Measurements from ENCODE around the gene MYRF. TPM values are rescaled to one million over a fixed set of nuclear protein-coding genes. Genes with fewer than 3 reads are reported as not detected.

The MYRF gene
- total RNA-seq, 2 donors from 2014 or later = 7.0 to 13.1 TPM

DNA sequence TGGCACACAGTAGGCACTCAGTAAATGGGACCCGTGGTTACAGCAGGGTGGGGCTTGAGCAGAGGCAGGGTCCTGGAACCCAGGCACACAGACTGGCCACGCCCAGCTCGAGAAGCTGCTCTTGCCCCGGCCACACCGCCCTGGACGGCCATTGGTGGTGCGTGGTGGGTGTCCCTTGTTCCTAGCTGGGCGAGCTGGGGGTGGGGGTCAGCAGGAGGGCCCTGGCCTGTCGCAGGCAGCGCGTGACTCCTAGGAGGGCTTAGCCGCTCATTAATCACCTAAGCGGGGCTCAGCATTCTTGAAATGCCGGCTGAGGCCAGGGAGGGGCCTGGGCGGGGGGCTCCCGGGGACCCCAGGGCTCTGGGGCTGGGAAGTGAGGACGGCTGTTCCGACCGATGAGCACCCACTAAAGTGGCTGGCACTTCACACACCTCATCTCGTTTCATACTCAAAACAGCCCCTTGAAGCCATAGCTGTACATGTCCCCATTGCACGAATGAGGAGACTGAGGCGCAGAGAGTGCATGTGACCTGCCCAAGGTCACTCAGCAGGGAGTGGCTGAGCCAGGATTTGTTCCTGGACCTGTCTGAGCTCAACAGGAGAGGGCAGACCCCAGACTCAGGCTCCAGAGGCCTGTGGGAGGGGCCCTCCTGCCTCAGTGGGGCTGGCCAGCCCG is 11.6 kb downstream of the MYRF start:
- Histone ChIP-seq H3K27ac (no peak overlapping the region), H3K4me3 (no peak overlapping the region), H3K27me3 (no peaks in the 10 kb centered on the region), H3K9me3 (no peaks in the 10 kb centered on the region), H3K4me1 (no peaks in the 10 kb centered on the region), H3K36me3 (no peaks in the 10 kb centered on the region)
- TF ChIP-seq, protein P1, sequence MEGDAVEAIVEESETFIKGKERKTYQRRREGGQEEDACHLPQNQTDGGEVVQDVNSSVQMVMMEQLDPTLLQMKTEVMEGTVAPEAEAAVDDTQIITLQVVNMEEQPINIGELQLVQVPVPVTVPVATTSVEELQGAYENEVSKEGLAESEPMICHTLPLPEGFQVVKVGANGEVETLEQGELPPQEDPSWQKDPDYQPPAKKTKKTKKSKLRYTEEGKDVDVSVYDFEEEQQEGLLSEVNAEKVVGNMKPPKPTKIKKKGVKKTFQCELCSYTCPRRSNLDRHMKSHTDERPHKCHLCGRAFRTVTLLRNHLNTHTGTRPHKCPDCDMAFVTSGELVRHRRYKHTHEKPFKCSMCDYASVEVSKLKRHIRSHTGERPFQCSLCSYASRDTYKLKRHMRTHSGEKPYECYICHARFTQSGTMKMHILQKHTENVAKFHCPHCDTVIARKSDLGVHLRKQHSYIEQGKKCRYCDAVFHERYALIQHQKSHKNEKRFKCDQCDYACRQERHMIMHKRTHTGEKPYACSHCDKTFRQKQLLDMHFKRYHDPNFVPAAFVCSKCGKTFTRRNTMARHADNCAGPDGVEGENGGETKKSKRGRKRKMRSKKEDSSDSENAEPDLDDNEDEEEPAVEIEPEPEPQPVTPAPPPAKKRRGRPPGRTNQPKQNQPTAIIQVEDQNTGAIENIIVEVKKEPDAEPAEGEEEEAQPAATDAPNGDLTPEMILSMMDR (IDR thresholded peaks at IDR 0.05) = no peak
- DNase-seq (ENCODE audit: low spot score) = no peak

DNA sequence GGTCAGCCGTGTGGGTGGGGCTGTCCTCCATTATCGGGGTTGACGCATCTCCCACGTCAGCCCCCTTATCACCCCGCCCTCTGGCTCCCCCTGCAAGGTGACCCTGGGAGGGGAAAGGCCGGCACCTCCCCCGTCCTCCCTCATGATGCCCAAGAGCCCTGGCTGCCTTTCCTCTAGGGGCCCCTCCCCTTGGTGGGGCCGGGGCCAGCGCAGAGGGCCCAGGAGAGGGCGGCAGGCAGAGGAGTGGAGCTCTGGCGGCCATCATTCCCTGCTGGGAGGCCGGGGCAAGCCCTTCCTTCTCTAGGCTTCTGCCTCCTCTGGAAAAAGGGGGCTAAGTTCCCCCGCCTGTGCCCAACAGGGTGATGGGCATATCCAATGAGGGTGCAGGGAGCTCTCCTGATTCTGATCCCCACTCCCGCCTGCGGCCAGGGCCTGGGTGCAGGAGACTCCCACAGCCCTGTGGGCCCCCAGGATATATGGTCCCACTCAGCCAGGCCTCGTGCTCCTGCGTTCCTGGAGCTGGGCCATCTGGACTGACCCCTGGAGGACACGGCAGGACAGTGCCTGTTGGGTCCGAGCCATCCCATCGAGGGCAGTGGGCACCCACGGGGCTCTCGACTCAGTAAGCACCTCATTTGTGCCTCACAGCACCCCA is 12.3 kb downstream of the MYRF start:
- no peaks in the 10 kb centered on the region for H3K36me3 ChIP-seq
- H3K27ac ChIP-seq = no peak overlapping the region
- no peaks in the 10 kb centered on the region for H3K9me3 ChIP-seq
- H3K4me3 ChIP-seq = no peak overlapping the region
- DNase-seq (ENCODE audit: low spot score) = no peak
- TF ChIP-seq, protein P1 (IDR thresholded peaks at IDR 0.05) = no peak
- H3K4me1 ChIP-seq = no peaks in the 10 kb centered on the region
- H3K27me3 ChIP-seq = no peaks in the 10 kb centered on the region

DNA sequence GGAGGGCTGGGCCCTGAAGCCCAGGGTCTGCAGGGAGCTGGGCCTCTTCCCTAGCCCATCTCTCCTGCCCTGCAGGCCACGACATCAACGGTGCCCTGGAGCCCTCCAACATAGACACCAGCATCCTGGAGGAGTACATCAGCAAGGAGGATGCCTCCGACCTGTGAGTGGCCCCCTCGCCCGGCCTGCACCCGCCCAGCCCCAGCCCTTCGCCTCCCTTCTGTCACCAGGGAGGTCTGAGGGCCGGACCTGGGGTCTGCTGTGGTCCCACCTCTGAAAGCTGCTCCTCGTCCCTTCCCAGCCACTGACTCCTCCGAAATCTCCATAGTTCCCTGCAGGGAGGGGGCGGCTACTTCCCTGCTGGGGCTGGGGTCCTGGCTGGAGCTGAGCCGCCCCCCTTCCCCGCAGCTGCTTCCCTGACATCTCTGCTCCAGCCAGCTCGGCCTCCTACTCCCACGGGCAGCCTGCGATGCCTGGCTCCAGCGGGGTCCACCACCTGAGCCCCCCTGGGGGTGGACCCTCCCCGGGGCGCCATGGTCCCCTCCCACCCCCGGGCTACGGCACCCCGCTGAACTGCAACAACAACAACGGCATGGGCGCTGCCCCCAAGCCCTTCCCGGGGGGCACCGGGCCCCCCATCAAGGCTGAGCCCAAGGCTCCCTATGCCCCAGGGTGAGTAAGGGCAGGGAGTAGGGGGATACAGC is 13.3 kb downstream of the MYRF start:
- H3K4me1 ChIP-seq = no peaks in the 10 kb centered on the region
- H3K27me3 ChIP-seq = no peaks in the 10 kb centered on the region
- no peaks in the 10 kb centered on the region for H3K36me3 ChIP-seq
- no peaks in the 10 kb centered on the region for H3K9me3 ChIP-seq
- DNase-seq (ENCODE audit: low spot score) = no peak
- no peak overlapping the region for H3K27ac ChIP-seq
- TF ChIP-seq, protein P1 (IDR thresholded peaks at IDR 0.05) = no peak
- H3K4me3 ChIP-seq = no peak overlapping the region

DNA sequence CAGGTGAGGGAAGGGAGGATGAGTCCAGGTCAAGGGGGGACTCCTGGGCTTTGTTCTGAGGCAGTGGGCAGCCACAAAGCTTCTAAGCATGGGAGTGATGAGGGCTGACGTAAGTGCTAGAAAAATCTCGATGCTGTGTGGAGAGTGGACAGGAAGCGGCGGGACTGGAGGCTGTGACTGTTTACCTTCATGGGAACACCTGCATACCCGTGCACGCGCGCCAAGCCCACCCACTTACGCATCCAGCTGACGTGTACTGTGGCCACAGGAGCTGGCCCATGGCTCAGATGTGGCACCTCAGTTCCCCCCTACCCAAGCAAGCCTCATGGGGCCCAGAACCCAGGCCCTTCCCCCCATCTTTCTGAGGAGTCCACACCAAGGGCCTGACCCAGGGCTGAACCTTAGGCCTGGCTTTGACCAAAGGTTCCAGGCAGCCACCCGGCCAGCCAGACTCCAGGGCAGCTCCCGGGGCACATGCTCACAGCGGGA is 14.0 kb downstream of the MYRF start:
- H3K4me1 ChIP-seq = no peaks in the 10 kb centered on the region
- H3K36me3 ChIP-seq = no peaks in the 10 kb centered on the region
- no peaks in the 10 kb centered on the region for H3K9me3 ChIP-seq
- DNase-seq (ENCODE audit: low spot score) = no peak
- H3K4me3 ChIP-seq = no peak overlapping the region
- TF ChIP-seq, protein P1 (IDR thresholded peaks at IDR 0.05) = no peak
- no peaks in the 10 kb centered on the region for H3K27me3 ChIP-seq
- no peak overlapping the region for H3K27ac ChIP-seq

DNA sequence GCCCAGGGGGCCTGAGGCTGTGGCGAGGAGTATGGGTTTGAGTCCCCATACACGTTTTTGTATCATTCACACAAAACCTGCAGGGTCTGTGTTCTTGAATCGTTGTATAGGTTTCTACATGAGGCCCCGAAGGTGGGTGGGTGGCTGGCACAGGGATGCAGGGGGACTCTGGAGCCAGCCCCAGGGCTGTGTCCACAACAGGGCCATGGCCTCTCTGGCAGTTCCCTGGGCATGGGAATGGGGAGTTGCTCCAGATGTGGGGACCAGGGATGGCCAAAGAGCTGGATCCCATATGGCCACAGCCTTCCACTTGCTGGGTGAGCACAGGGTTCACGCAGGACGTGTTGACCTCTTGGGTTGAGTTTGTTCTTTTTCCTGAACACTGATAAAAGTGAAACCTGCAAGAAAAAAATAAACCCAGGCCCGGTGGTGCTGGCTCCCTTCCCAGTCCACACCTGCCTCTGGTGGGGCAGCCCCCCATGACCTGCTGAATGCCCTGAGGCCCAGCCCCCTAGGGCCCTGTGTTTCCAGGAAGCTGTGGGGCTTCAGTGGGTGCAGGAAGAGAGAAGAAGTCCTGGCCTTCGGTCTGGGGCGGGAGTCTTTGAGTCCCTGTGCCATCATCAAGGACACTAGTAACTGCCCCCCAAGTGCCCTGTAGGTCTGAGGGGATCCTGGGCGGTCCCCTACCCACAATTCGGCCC is 16.1 kb downstream of the MYRF start:
- no peak for DNase-seq (ENCODE audit: low spot score)
- H3K9me3 ChIP-seq = no peaks in the 10 kb centered on the region
- no peak overlapping the region for H3K27ac ChIP-seq
- no peak overlapping the region for H3K4me3 ChIP-seq
- H3K36me3 ChIP-seq = no peaks in the 10 kb centered on the region
- H3K4me1 ChIP-seq = no peaks in the 10 kb centered on the region
- TF ChIP-seq, protein P1 (IDR thresholded peaks at IDR 0.05) = no peak
- no peaks in the 10 kb centered on the region for H3K27me3 ChIP-seq
